Stimulated activated CD4-positive, alpha-beta T cell treated with anti-CD3 and anti-CD28 coated beads, Interleukin-4, amount 100 ng/mL, for 24 hours (primary cell): ENCODE data around the gene MYH10.
"Not testable (repeated sequence)": the region's sequence is repeated elsewhere in the genome, so short reads cannot be mapped to it uniquely, and the experiment has no call there.

Source experiments
- DNase-seq: peaks from one replicate; pipeline ENCODE4 v3.0.0-alpha.2; 2020

MYH10 gene

GRCh38 chr17:8630227-8630801, at the start of gene MYH10:
MYH10 (minus strand) TSS chr17:8630725; CDS start chr17:8623246, 7,479 bp downstream.
- DNase-seq, result no peak

GRCh38 chr17:8679126-8679525, 48.6 kb upstream of the MYH10 start:
- DNase-seq, result no peak

- DNase-seq, result no peak
Observed at GRCh38 chr17:8675306-8675705, 44.8 kb upstream of the MYH10 start.

GRCh38 chr17:8674344-8675305, 44.1 kb upstream of the MYH10 start:
- no peak for DNase-seq

GRCh38 chr17:8673612-8674011, 43.1 kb upstream of the MYH10 start:
- no peak for DNase-seq

GRCh38 chr17:8672326-8672725, 41.8 kb upstream of the MYH10 start:
- no peak for DNase-seq

GRCh38 chr17:8670421-8670820, 39.9 kb upstream of the MYH10 start:
- no peak for DNase-seq

GRCh38 chr17:8668176-8668740, 37.7 kb upstream of the MYH10 start:
- no peak for DNase-seq

- DNase-seq, result no peak
Observed at GRCh38 chr17:8667421-8667820, 36.9 kb upstream of the MYH10 start.

- DNase-seq, result no peak
Observed at GRCh38 chr17:8665684-8666083, 35.2 kb upstream of the MYH10 start.

- DNase-seq, result no peak
Observed at GRCh38 chr17:8664456-8665126, 34.1 kb upstream of the MYH10 start.

- no peak for DNase-seq
Observed at GRCh38 chr17:8662973-8663372, 32.4 kb upstream of the MYH10 start.

- no peak for DNase-seq
Observed at GRCh38 chr17:8662076-8662831, 31.7 kb upstream of the MYH10 start.

GRCh38 chr17:8660709-8661108, 30.2 kb upstream of the MYH10 start:
- not testable (repeated sequence) for DNase-seq

GRCh38 chr17:8659758-8660410, 29.4 kb upstream of the MYH10 start:
- DNase-seq, result no peak

GRCh38 chr17:8658810-8659209, 28.3 kb upstream of the MYH10 start:
- no peak for DNase-seq

GRCh38 chr17:8656693-8657092, 26.2 kb upstream of the MYH10 start:
- no peak for DNase-seq

GRCh38 chr17:8654822-8655221, 24.3 kb upstream of the MYH10 start:
- DNase-seq, result no peak

- DNase-seq, result no peak
Observed at GRCh38 chr17:8651013-8651412, 20.5 kb upstream of the MYH10 start.

GRCh38 chr17:8650119-8650499, 19.6 kb upstream of the MYH10 start:
- no peak for DNase-seq

GRCh38 chr17:8649157-8650118, 18.9 kb upstream of the MYH10 start:
- DNase-seq, result no peak
